Pancreas (tissue), 10 donors: Measurements from ENCODE around the gene DAZAP2. TPM values are rescaled to one million over a fixed set of nuclear protein-coding genes. Genes with fewer than 3 reads are reported as not detected.
A peak's percentile ranks its signal among the peaks of the same experiment; 100 is the strongest.

Source experiments
- ATAC-seq, 4 donors: fragments of 200-7000 bp; cut with Tn5 transposase; one replicate each; pipeline versions ENCODE4 v1.8.0 to v1.9.1; 2020; ENCODE audit warnings: mild to moderate bottlenecking in 4 of 4, moderate library complexity in 4 of 4
- DNase-seq, 6 donors: peaks; one replicate each; pipeline ENCODE4 v3.0.0-alpha.2; 2020
- FAIRE-seq: peaks from 2 replicates; lab custom pipeline; 2012; peaks lifted over from hg19 to GRCh38; lab: Jason Lieb, UNC
- H3K27ac ChIP-seq, 4 donors: fragments of 200-600 bp; sonication (generic); 1 replicate in 3 of 4; 2 replicates in 1 of 4; pipeline versions ENCODE4 v1.5.0 to v1.8.0; 2020
- H3K27me3 ChIP-seq, 4 donors: fragments of 200-600 bp; one replicate each; pipeline ENCODE4 v1.8.0; 2021
- H3K36me3 ChIP-seq, 3 donors: fragments of 200-600 bp; sonication (generic) in 1 of 3; one replicate each; pipeline versions ENCODE4 v1.5.0 to v1.8.0; 2020 to 2021
- H3K4me1 ChIP-seq, 3 donors: fragments of 200-600 bp; one replicate each; pipeline ENCODE4 v1.8.0; 2021
- H3K4me3 ChIP-seq, 4 donors: fragments of 200-600 bp; sonication (generic) in 2 of 4; one replicate each; pipeline versions ENCODE4 v1.5.0 to v1.8.0; 2020 to 2021
- H3K9me3 ChIP-seq, 4 donors: fragments of 200-600 bp; one replicate each; pipeline ENCODE4 v1.8.0; 2021
- CTCF ChIP-seq, 4 donors: fragments of 200-600 bp; sonication (generic) in 3 of 4; IDR thresholded peaks; one replicate each; pipeline versions ENCODE4 v1.5.0 to v1.8.0; 2021; ENCODE audit warnings: antibody characterized with exemption in 4 of 4
- WGBS, 2 donors: extraction: QIAGEN DNeasy Blood & Tissue Kit; methylation state at CpG; one replicate each; pipeline ENCODE4 v1.1.7; 2013; 5-methylcytosine and 5-hydroxymethylcytosine counted together
- intact Hi-C, 3 donors: fragments of 100-400 bp; cut with DNase I; formaldehyde crosslinking; loops; one replicate each; pipeline versions ENCODE4 v1.11.1 to v1.14.2; 2022
- polyA plus RNA-seq, 2 donors: library from polyadenylated mRNA; stranded (reverse); fragments of 200-250 nt; gene quantifications; one replicate each; pipeline ENCODE4 v1.2.3, GENCODE V29; 2013
- total RNA-seq, 6 donors: library from RNA; stranded (reverse); fragmentation: NEBNext Ultra II Directional in 4 of 6; extraction: Animal tissue kit (Norgen Biotek cat#: 25700) in 4 of 6; gene quantifications; one replicate each; pipeline versions ENCODE4 v1.2.1 to v1.2.4, GENCODE V29; 2021 to 2023
- donor health status: healthy with polysubstance abuse.
- donor health status: DM: no; HTN: no; CAD: no; lungs with moderate emphysema.
- donor health status: DM: no; HTN: no; CAD: no.
- donor health status: control.
- donor health status: control.
- donor health status: Bipolar disorder and iron deficiency.
- donor health status: DM: yes; HTN: yes; CAD: no.
- donor health status: DM: no; HTN: no; CAD: no.
- donor health status: DM: no; HTN: no; CAD: no.
- donor health status: DM: yes; HTN: yes; CAD: no.

DAZAP2 gene
- total RNA-seq (100 to 1,000 TPM in 1 of 6 donors, 10 to 100 TPM in 5; 43.1 to 104 (median 62.7) TPM), polyA plus RNA-seq (100 to 1,000 TPM in 1 of 2 donors, 10 to 100 TPM in 1; 55.7 to 123 TPM)

GRCh38 chr12:51238510-51239334, at the start of gene DAZAP2:
Gene DAZAP2, plus strand, starts transcription at chr12:51238826. Its CDS starts 82 bp downstream, at chr12:51238908.
- peaks cover 0 to 27% (median 8%) of the 10 kb centered on the region in 3 donors for H3K36me3 ChIP-seq
- ATAC-seq (peak; percentile 96 to 99 (median 96)), DNase-seq (peak; percentile 96 to 98 (median 98)), FAIRE-seq (no peak)
- H3K9me3 ChIP-seq = no peaks in the 10 kb centered on the region
- H3K27ac ChIP-seq = peak within 1 kb of the TSS; percentile 100
- H3K4me1 ChIP-seq = peaks cover 0 to 16% (median 9%) of the 10 kb centered on the region in 3 donors
- TF ChIP-seq CTCF (IDR thresholded peaks at IDR 0.05) = peak in 1 of 4 donors; percentile 16
- intact Hi-C loops = no loop called here
- no peaks in the 10 kb centered on the region for H3K27me3 ChIP-seq
- peak within 1 kb of the TSS; percentile 79 to 100 (median 98) for H3K4me3 ChIP-seq
- 0 to 1% methylated on average over 67 to 70 of the region's 70 CpGs for WGBS, 2 donors

- no peaks in the 10 kb centered on the region for H3K36me3 ChIP-seq
- H3K27ac ChIP-seq = no peak overlapping the region
- no peaks in the 10 kb centered on the region for H3K4me1 ChIP-seq
- DNase-seq (no peak), ATAC-seq (no peak), FAIRE-seq (no peak)
- H3K27me3 ChIP-seq = no peaks in the 10 kb centered on the region
- H3K4me3 ChIP-seq = no peak overlapping the region
- H3K9me3 ChIP-seq = no peaks in the 10 kb centered on the region
- WGBS, 2 donors = 87% methylated on average over 14 of the region's 14 CpGs
- TF ChIP-seq CTCF (IDR thresholded peaks at IDR 0.05) = no peak
- intact Hi-C loops = no loop called here
Observed at GRCh38 chr12:51189790-51190355, 48.8 kb upstream of the DAZAP2 start.

- no peak for TF ChIP-seq CTCF (IDR thresholded peaks at IDR 0.05)
- no peaks in the 10 kb centered on the region for H3K4me1 ChIP-seq
Observed at GRCh38 chr12:51190820-51191219, 47.8 kb upstream of the DAZAP2 start.

GRCh38 chr12:51191516-51192283, 46.9 kb upstream of the DAZAP2 start:
- no peaks in the 10 kb centered on the region for H3K4me1 ChIP-seq
- TF ChIP-seq CTCF (IDR thresholded peaks at IDR 0.05) = no peak
- ATAC-seq = no peak
- no peaks in the 10 kb centered on the region for H3K27me3 ChIP-seq
- no peaks in the 10 kb centered on the region for H3K9me3 ChIP-seq
- H3K36me3 ChIP-seq = no peaks in the 10 kb centered on the region
- H3K27ac ChIP-seq = no peak overlapping the region
- intact Hi-C loops = no loop called here
- FAIRE-seq = no peak
- no peak overlapping the region for H3K4me3 ChIP-seq
- DNase-seq = no peak
- WGBS, 2 donors = 86 to 91% methylated on average over 12 of the region's 12 CpGs

More at GRCh38 chr12:51190820-51191219, 47.8 kb upstream of the DAZAP2 start:
- DNase-seq = no peak
- Histone ChIP-seq H3K27me3 (no peaks in the 10 kb centered on the region), H3K27ac (no peak overlapping the region), H3K4me3 (no peak overlapping the region), H3K9me3 (no peaks in the 10 kb centered on the region), H3K36me3 (no peaks in the 10 kb centered on the region)
- 87 to 90% methylated on average over 4 of the region's 4 CpGs for WGBS, 2 donors
- ATAC-seq = no peak
- intact Hi-C loops = no loop called here
- FAIRE-seq = no peak
